Measurements from ENCODE around the gene ARHGAP29. TPM values are rescaled to one million over a fixed set of nuclear protein-coding genes. Genes with fewer than 3 reads are reported as not detected.

Gene ARHGAP29
- total and polyA plus RNA-seq, 2 of the 4 experiments (the other 2 are of a cell fraction), result 19.1 to 30.3 TPM

- no peak for TF ChIP-seq ELK1 (IDR thresholded peaks at IDR 0.05; ENCODE audit: borderline replicate concordance, low read depth, low read length)
Observed at GRCh38 chr1:94281361-94282142, 44.2 kb upstream of the ARHGAP29 start (continued).

- Histone ChIP-seq H3K4ac (ENCODE audit: low read depth, low read length) (no peak overlapping the region), H3K4me1 (ENCODE audit: control insufficient read depth, insufficient read depth, low read length) (peaks cover 11% of the 10 kb centered on the region), H2AK9ac (replicated peaks; ENCODE audit: low read depth, low read length, poor library complexity) (no peak overlapping the region), H3K9me1 (ENCODE audit: insufficient read depth, low read length) (peaks cover 5% of the 10 kb centered on the region; the same call in 1 of the 2 replicates), H3K9me3 (ENCODE audit: control insufficient read depth, insufficient read depth, low read length) (0 out of 2 replicates have a peak, but pooled peaks cover 2% of the 10 kb centered on the region), H3K27me3 (ENCODE audit: control insufficient read depth, insufficient read depth, low read length) (no peaks in the 10 kb centered on the region), H4K8ac (ENCODE audit: low read depth in 2 of 2, low read length in 2 of 2) (no peak overlapping the region), H3K14ac (replicated peaks; ENCODE audit: low read depth, low read length) (no peak overlapping the region), H2BK120ac (ENCODE audit: low read depth, low read length) (no peak overlapping the region), H3K23ac (ENCODE audit: low read depth, low read length) (no peak overlapping the region), H4K5ac (ENCODE audit: low read depth, low read length) (no peak overlapping the region), H3K27ac (ENCODE audit: insufficient read depth, low read length) (no peak overlapping the region), H3K36me3 (ENCODE audit: control insufficient read depth, insufficient read depth, low read length) (no peaks in the 10 kb centered on the region), H3K9ac (ENCODE audit: low read depth, low read length) (no peak overlapping the region), H2BK15ac (ENCODE audit: low read depth, low read length) (no peak overlapping the region), H2AFZ (replicated peaks; ENCODE audit: low read length, poor library complexity) (no peak overlapping the region), H2BK5ac (ENCODE audit: low read depth, low read length, poor library complexity, severe bottlenecking) (no peak overlapping the region), H3K4me3 (ENCODE audit: insufficient read depth, low read depth, low read length) (no peak overlapping the region), H3K18ac (ENCODE audit: low read depth, low read length) (no peak overlapping the region), H2AK5ac (ENCODE audit: low read depth, low read length) (no peak overlapping the region; the same call in 1 of the 2 replicates), H3K56ac (ENCODE audit: extremely low read depth, insufficient read depth, low read length) (no peak overlapping the region), H4K20me1 (ENCODE audit: insufficient read depth, low read length) (no peaks in the 10 kb centered on the region), H2BK20ac (ENCODE audit: low read depth, low read length) (no peak overlapping the region), H3K79me1 (ENCODE audit: low read depth in 1 of 2, low read length in 2 of 2) (no peaks in the 10 kb centered on the region), H3K4me2 (ENCODE audit: low read depth, low read length) (no peak overlapping the region), H4K91ac (ENCODE audit: insufficient read depth, low read depth, low read length) (no peak overlapping the region)
- intact Hi-C loops (cut with micrococcal nuclease) (no loop called here), dilution Hi-C loops (cut with HindIII; ENCODE audit: low sequenced_read_pairs, unreplicated experiment) (no loop called here), in situ Hi-C loops (cut with MboI; ENCODE audit: low sequenced_read_pairs) (no loop called here)
- BruUV-seq (replicated peaks), result no TSS peak
- TF ChIP-seq CEBPB (IDR thresholded peaks at IDR 0.05; ENCODE audit: low read depth, low read length) (no peak), MXI1 (IDR thresholded peaks at IDR 0.05; ENCODE audit: borderline replicate concordance, low read depth, low read length) (no peak), CHD1 (IDR thresholded peaks at IDR 0.05; ENCODE audit: low read depth, low read length) (no peak), RFX5 (IDR thresholded peaks at IDR 0.05; ENCODE audit: low read depth, low read length) (no peak), USF2 (IDR thresholded peaks at IDR 0.05; ENCODE audit: low read depth, low read length) (no peak), NFE2L2 (IDR thresholded peaks at IDR 0.05; ENCODE audit: low read depth, low read length) (no peak)
- WGBS, 2 experiments (ENCODE audit: extremely low coverage in 2 of 2, insufficient read length in 1 of 2), result no CpG with 5 or more reads among the region's 1 CpG
- DNase-seq (no peak), ATAC-seq (ENCODE audit: low read depth) (no peak)
- CTCF ChIA-PET, result interaction anchor here (0.6 kb wide), 1 partner anchor 234 kb away, joined by 3 read pairs; no protein-coding TSS in a partner anchor
- POLR2A ChIA-PET (ENCODE audit: unreplicated experiment), result no interaction called here
Observed at GRCh38 chr1:94280541-94280940, 43.2 kb upstream of the ARHGAP29 start.

All from IMR-90 (cell line).